ENCODE data around the gene RASD1. TPM values are rescaled to one million over a fixed set of nuclear protein-coding genes. Genes with fewer than 3 reads are reported as not detected.

RASD1 gene
- total and polyA plus RNA-seq, 2 of the 4 experiments (the other 2 are of a cell fraction) = 0.54 to 1.8 TPM

- no peak overlapping the region for H4K8ac ChIP-seq (ENCODE audit: low read depth in 2 of 2, low read length in 2 of 2)
- H2BK5ac ChIP-seq (ENCODE audit: low read depth, low read length, poor library complexity, severe bottlenecking) = no peak overlapping the region
- H3K4me2 ChIP-seq (ENCODE audit: low read depth, low read length) = no peak overlapping the region
- no peaks in the 10 kb centered on the region for H3K79me1 ChIP-seq (ENCODE audit: low read depth in 1 of 2, low read length in 2 of 2)
- H4K91ac ChIP-seq (ENCODE audit: insufficient read depth, low read depth, low read length) = no peak overlapping the region
- peak overlapping the region; percentile 21 for H2AFZ ChIP-seq (replicated peaks; ENCODE audit: low read length, poor library complexity)
- in situ Hi-C loops (cut with MboI; ENCODE audit: low sequenced_read_pairs) (no loop called here), dilution Hi-C loops (cut with HindIII; ENCODE audit: low sequenced_read_pairs, unreplicated experiment) (no loop called here), intact Hi-C loops (cut with micrococcal nuclease) (no loop called here)
- H3K56ac ChIP-seq (ENCODE audit: extremely low read depth, insufficient read depth, low read length) = no peak overlapping the region
- ATAC-seq (ENCODE audit: low read depth) (no peak), DNase-seq (no peak)
- no peak overlapping the region for H3K18ac ChIP-seq (ENCODE audit: low read depth, low read length)
- no peaks in the 10 kb centered on the region for H3K36me3 ChIP-seq (ENCODE audit: control insufficient read depth, insufficient read depth, low read length)
- peak overlapping the region; percentile 50 for H2AK9ac ChIP-seq (replicated peaks; ENCODE audit: low read depth, low read length, poor library complexity)
- H2BK20ac ChIP-seq (ENCODE audit: low read depth, low read length) = no peak overlapping the region
- H3K14ac ChIP-seq (replicated peaks; ENCODE audit: low read depth, low read length) = no peak overlapping the region
- WGBS, 2 experiments (ENCODE audit: extremely low coverage in 2 of 2, insufficient read length in 1 of 2) = 95% methylated on average over 11 of the region's 22 CpGs; no CpG with 5 or more reads in 1 of the 2 experiments
- H4K5ac ChIP-seq (ENCODE audit: low read depth, low read length) = no peak overlapping the region
- POLR2A ChIA-PET (ENCODE audit: unreplicated experiment) = no interaction called here
- no peak overlapping the region for H3K27ac ChIP-seq (ENCODE audit: insufficient read depth, low read length)
- TF ChIP-seq MAZ (IDR thresholded peaks at IDR 0.05; ENCODE audit: borderline replicate concordance, low read depth, low read length) (no peak), CTCF (conservative IDR thresholded peaks at IDR 0.05; ENCODE audit: low read depth, low read length) (no peak), POLR2A (IDR thresholded peaks at IDR 0.05; ENCODE audit: low read depth, low read length) (no peak), ELK1 (IDR thresholded peaks at IDR 0.05; ENCODE audit: borderline replicate concordance, low read depth, low read length) (no peak), RAD21 (IDR thresholded peaks at IDR 0.05; ENCODE audit: low read length) (no peak), FOS (IDR thresholded peaks at IDR 0.05; ENCODE audit: low read depth, low read length) (no peak)
- H3K4me3 ChIP-seq (ENCODE audit: insufficient read depth, low read depth, low read length) = no peak overlapping the region
- H2BK120ac ChIP-seq (ENCODE audit: low read depth, low read length) = no peak overlapping the region
- H4K20me1 ChIP-seq (ENCODE audit: insufficient read depth, low read length) = peaks cover 3% of the 10 kb centered on the region
- H3K27me3 ChIP-seq (ENCODE audit: control insufficient read depth, insufficient read depth, low read length) = 0 out of 2 replicates have a peak, but pooled peaks cover 1% of the 10 kb centered on the region
- no peaks in the 10 kb centered on the region for H3K4me1 ChIP-seq (ENCODE audit: control insufficient read depth, insufficient read depth, low read length)
- no TSS peak for BruUV-seq (replicated peaks)
- no peaks in the 10 kb centered on the region for H3K9me1 ChIP-seq (ENCODE audit: insufficient read depth, low read length)
- no peak overlapping the region for H2BK15ac ChIP-seq (ENCODE audit: low read depth, low read length)
- CTCF ChIA-PET = no interaction called here
- H3K9me3 ChIP-seq (ENCODE audit: control insufficient read depth, insufficient read depth, low read length) = no peaks in the 10 kb centered on the region
- no peak overlapping the region for H3K23ac ChIP-seq (ENCODE audit: low read depth, low read length)
- no peak overlapping the region for H3K9ac ChIP-seq (ENCODE audit: low read depth, low read length)
- no peak overlapping the region for H3K4ac ChIP-seq (ENCODE audit: low read depth, low read length)
- no peak overlapping the region for H2AK5ac ChIP-seq (ENCODE audit: low read depth, low read length)
These were observed 9.5 kb upstream of the RASD1 start for GRCh38 chr17:17505610-17506171.
